Esophagus (tissue), 2 donors: ENCODE data around the gene SCMH1. TPM values are rescaled to one million over a fixed set of nuclear protein-coding genes. Genes with fewer than 3 reads are reported as not detected.
"Not testable (repeated sequence)": the region's sequence is repeated elsewhere in the genome, so short reads cannot be mapped to it uniquely, and the experiment has no call there.

ENCODE experiments used
- H3K27ac ChIP-seq, 2 donors: one replicate each; pipeline ENCODE4 v1.5.1; 2013; ENCODE audit warnings: low read depth in 2 of 2, mild to moderate bottlenecking in 2 of 2, inconsistent platforms in 1 of 2, low read length in 1 of 2, moderate library complexity in 1 of 2
- H3K27me3 ChIP-seq, 2 donors: one replicate each; pipeline ENCODE4 v1.6.1; 2013; ENCODE audit warnings: low read length in 2 of 2, control low read depth in 1 of 2, mild to moderate bottlenecking in 1 of 2; ENCODE audit not compliant: insufficient read depth in 2 of 2, control insufficient read depth in 1 of 2
- H3K36me3 ChIP-seq, 2 donors: one replicate each; pipeline ENCODE4 v1.6.1; 2013; ENCODE audit warnings: low read length in 1 of 2; ENCODE audit not compliant: control insufficient read depth in 2 of 2, insufficient read depth in 2 of 2
- H3K4me1 ChIP-seq, 2 donors: one replicate each; pipeline ENCODE4 v1.6.1; 2013; ENCODE audit warnings: low read length in 1 of 2; ENCODE audit not compliant: control insufficient read depth in 2 of 2, insufficient read depth in 2 of 2
- H3K4me3 ChIP-seq, 2 donors: one replicate each; pipeline ENCODE4 v1.5.1; 2013; ENCODE audit warnings: low read length in 2 of 2, mild to moderate bottlenecking in 2 of 2, low read depth in 1 of 2, moderate library complexity in 1 of 2
- H3K9me3 ChIP-seq, 2 donors: one replicate each; pipeline ENCODE4 v1.6.1; 2013; ENCODE audit warnings: mild to moderate bottlenecking in 2 of 2, low read depth in 1 of 2, low read length in 1 of 2, moderate library complexity in 1 of 2; ENCODE audit not compliant: control insufficient read depth in 2 of 2, insufficient read depth in 1 of 2
- WGBS, 2 donors: extraction: QIAGEN DNeasy Blood & Tissue Kit; methylation state at CpG; one replicate each; pipeline ENCODE4 v1.1.7; 2013; 5-methylcytosine and 5-hydroxymethylcytosine counted together
- polyA plus RNA-seq, 2 donors: library from polyadenylated mRNA; stranded (reverse); fragments of 200-250 nt; gene quantifications; one replicate each; pipeline ENCODE4 v1.2.3, GENCODE V29; 2013
- donor health status: healthy with polysubstance abuse.
- donor health status: Bipolar disorder and iron deficiency.

The SCMH1 gene
- polyA plus RNA-seq, 2 donors = 11.1 to 12.8 TPM

GRCh38 chr1:41151846-41152245, 90.3 kb downstream of the SCMH1 start:
- 69 to 80% methylated on average over 4 of the region's 4 CpGs for WGBS, 2 donors
- no peaks in the 10 kb centered on the region for H3K4me1 ChIP-seq
- H3K27ac ChIP-seq = peak overlapping the region in 1 of 2 donors; percentile 22
- H3K4me3 ChIP-seq = no peak overlapping the region
- H3K27me3 ChIP-seq = no peaks in the 10 kb centered on the region
- H3K36me3 ChIP-seq = no peaks in the 10 kb centered on the region
- no peaks in the 10 kb centered on the region for H3K9me3 ChIP-seq

GRCh38 chr1:41149570-41149969, 92.5 kb downstream of the SCMH1 start:
- Histone ChIP-seq H3K36me3 (no peaks in the 10 kb centered on the region), H3K9me3 (no peaks in the 10 kb centered on the region), H3K4me1 (no peaks in the 10 kb centered on the region), H3K27me3 (no peaks in the 10 kb centered on the region), H3K27ac (no peak overlapping the region), H3K4me3 (no peak overlapping the region)
- WGBS, 2 donors = 63 to 76% methylated on average over 2 of the region's 2 CpGs

- H3K27ac ChIP-seq = no peak overlapping the region
- no peaks in the 10 kb centered on the region for H3K27me3 ChIP-seq
- no peaks in the 10 kb centered on the region for H3K4me1 ChIP-seq
- H3K4me3 ChIP-seq = no peak overlapping the region
- H3K36me3 ChIP-seq = peaks cover 0 to 2% of the 10 kb centered on the region in 2 donors
- whole genome bisulfite sequencing, 2 donors = 98 to 100% methylated on average over 1 of the region's 1 CpG
- H3K9me3 ChIP-seq = peaks cover 0 to 2% of the 10 kb centered on the region in 2 donors
Observed at GRCh38 chr1:41144285-41144684, 97.8 kb downstream of the SCMH1 start.

- Histone ChIP-seq H3K9me3 (peaks cover 0 to 2% of the 10 kb centered on the region in 2 donors), H3K27ac (no peak overlapping the region), H3K4me1 (no peaks in the 10 kb centered on the region), H3K4me3 (no peak overlapping the region), H3K27me3 (no peaks in the 10 kb centered on the region), H3K36me3 (peaks cover 0 to 2% of the 10 kb centered on the region in 2 donors)
- WGBS, 2 donors = 67 to 79% methylated on average over 1 of the region's 1 CpG
Observed at GRCh38 chr1:41138549-41138948, 103.6 kb downstream of the SCMH1 start.

GRCh38 chr1:41135196-41135947, 106.7 kb downstream of the SCMH1 start:
- Histone ChIP-seq H3K4me1 (no peaks in the 10 kb centered on the region), H3K36me3 (no peaks in the 10 kb centered on the region), H3K4me3 (no peak overlapping the region), H3K9me3 (no peaks in the 10 kb centered on the region), H3K27me3 (no peaks in the 10 kb centered on the region), H3K27ac (no peak overlapping the region)
- 93 to 100% methylated on average over 1 of the region's 1 CpG for WGBS, 2 donors

- 85 to 89% methylated on average over 2 of the region's 2 CpGs for WGBS, 2 donors
- not testable (repeated sequence) for H3K27me3 ChIP-seq, H3K4me1 ChIP-seq, H3K9me3 ChIP-seq, H3K36me3 ChIP-seq, H3K4me3 ChIP-seq, H3K27ac ChIP-seq
Observed at GRCh38 chr1:41134325-41134724, 107.8 kb downstream of the SCMH1 start.

GRCh38 chr1:41122851-41123518, 119.1 kb downstream of the SCMH1 start:
- WGBS, 2 donors = 74% methylated on average over 8 of the region's 8 CpGs
- Histone ChIP-seq H3K9me3 (no peaks in the 10 kb centered on the region), H3K4me3 (no peak overlapping the region), H3K4me1 (no peaks in the 10 kb centered on the region), H3K36me3 (no peaks in the 10 kb centered on the region), H3K27ac (no peak overlapping the region), H3K27me3 (no peaks in the 10 kb centered on the region)

- Histone ChIP-seq H3K36me3 (no peaks in the 10 kb centered on the region), H3K27ac (no peak overlapping the region), H3K27me3 (no peaks in the 10 kb centered on the region), H3K4me1 (no peaks in the 10 kb centered on the region), H3K4me3 (no peak overlapping the region), H3K9me3 (no peaks in the 10 kb centered on the region)
Observed at GRCh38 chr1:41122148-41122547, 120.0 kb downstream of the SCMH1 start.

- H3K27ac ChIP-seq = no peak overlapping the region
- H3K36me3 ChIP-seq = no peaks in the 10 kb centered on the region
- H3K4me1 ChIP-seq = no peaks in the 10 kb centered on the region
- no peaks in the 10 kb centered on the region for H3K9me3 ChIP-seq
- no peaks in the 10 kb centered on the region for H3K27me3 ChIP-seq
- H3K4me3 ChIP-seq = no peak overlapping the region
Observed at GRCh38 chr1:41118645-41119044, 123.5 kb downstream of the SCMH1 start.

- WGBS, 2 donors = 85 to 91% methylated on average over 13 to 14 of the region's 15 CpGs
- not testable (repeated sequence) for H3K27ac ChIP-seq, H3K36me3 ChIP-seq, H3K27me3 ChIP-seq, H3K9me3 ChIP-seq, H3K4me1 ChIP-seq, H3K4me3 ChIP-seq
Observed at GRCh38 chr1:41117241-41117640, 124.9 kb downstream of the SCMH1 start.
